HG02763 (cell line): Measurements from ENCODE around the gene ABCC4.
"Not testable (repeated sequence)": the region's sequence is repeated elsewhere in the genome, so short reads cannot be mapped to it uniquely, and the experiment has no call there.

Experiments used
- ATAC-seq: cut with Tn5 transposase; IDR thresholded peaks from one replicate; pipeline ENCODE4 v1.9.1; 2021; ENCODE audit warnings: mild to moderate bottlenecking, moderate library complexity; ENCODE audit not compliant: unreplicated experiment

ABCC4 gene

DNA sequence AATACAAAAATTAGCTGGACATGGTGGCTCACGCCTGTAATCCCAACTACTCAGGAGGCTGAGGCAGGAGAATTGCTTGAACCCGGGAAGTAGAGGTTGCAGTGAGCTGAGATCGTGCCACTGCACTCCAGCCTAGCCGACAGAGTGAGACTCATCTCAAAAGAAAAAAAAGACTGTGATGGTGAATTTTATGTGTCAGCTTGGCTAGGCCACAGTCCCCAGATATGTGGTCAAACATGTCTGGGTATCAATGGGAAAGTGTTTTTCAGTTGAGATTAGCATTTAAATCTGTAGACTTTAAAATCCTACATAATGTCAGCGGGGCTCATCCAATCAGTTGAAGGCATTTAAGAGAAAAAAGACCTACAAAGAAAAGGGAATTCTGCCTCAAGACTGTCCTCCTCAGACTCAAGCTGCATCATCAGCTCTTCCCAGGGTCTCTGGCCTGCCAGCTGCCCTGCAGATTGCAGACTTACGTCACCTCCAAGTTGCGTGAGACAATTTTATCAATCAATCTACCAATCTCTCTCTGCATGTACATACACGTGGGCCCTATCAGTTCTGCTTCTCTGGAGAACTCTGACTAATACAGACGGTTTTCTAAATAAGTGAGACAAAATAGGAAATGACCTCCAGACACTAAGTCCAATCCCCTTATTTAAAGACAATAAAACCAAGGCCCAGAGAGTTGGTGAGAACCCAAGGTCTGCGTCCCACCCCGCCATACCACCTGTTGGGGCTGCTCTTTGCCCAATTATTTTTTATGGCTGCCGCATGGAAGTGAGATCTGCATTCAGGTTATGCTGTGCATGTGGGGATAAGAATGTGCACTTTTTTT, 99.2 kb downstream of the ABCC4 start:
- no peak for ATAC-seq

GRCh38 chr13:95200386-95200957, 100.8 kb downstream of the ABCC4 start:
- not testable (repeated sequence) for ATAC-seq

DNA sequence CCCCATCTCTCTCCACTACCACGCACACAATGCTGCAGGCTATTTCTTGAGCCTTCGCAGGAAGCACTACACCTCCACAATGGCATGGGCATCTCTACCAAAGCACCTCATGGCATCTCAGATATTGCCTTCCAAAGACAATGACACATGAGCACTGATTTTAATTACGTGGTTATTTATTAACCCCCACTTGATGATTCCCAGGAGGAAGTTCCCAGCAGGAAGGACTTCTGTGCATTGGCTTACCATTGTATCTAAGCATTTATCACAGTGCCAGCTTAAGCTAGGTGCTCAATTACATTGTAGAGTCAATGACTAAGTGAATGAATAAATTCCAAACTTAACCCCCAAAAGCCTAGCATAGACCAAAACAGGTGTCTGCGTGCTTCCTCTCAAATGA, 101.4 kb downstream of the ABCC4 start:
- ATAC-seq, result no peak

- ATAC-seq, result not testable (repeated sequence)
These were observed 102.6 kb downstream of the ABCC4 start for GRCh38 chr13:95198606-95199005.

- ATAC-seq, result no peak
These were observed 103.7 kb downstream of the ABCC4 start for GRCh38 chr13:95197548-95197947.

DNA sequence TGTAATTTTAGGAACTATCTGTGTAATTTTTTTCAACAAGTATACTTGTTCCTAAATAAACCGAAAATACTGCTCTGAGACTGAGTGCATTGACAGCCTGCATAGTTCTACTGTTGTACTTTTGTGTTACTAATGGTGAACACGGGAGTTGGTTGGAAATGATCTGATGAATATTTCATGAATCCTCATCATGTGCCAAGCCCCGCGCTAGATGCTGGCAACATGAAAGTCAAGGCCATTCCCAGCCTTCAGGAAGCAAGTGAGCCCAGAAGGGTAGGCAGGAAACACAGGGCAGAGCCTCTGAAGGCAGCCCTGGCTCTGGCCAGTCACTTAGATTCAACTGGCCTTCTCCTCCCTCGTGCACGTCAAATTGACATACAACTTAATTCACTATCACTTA, 106.1 kb downstream of the ABCC4 start:
- no peak for ATAC-seq

DNA sequence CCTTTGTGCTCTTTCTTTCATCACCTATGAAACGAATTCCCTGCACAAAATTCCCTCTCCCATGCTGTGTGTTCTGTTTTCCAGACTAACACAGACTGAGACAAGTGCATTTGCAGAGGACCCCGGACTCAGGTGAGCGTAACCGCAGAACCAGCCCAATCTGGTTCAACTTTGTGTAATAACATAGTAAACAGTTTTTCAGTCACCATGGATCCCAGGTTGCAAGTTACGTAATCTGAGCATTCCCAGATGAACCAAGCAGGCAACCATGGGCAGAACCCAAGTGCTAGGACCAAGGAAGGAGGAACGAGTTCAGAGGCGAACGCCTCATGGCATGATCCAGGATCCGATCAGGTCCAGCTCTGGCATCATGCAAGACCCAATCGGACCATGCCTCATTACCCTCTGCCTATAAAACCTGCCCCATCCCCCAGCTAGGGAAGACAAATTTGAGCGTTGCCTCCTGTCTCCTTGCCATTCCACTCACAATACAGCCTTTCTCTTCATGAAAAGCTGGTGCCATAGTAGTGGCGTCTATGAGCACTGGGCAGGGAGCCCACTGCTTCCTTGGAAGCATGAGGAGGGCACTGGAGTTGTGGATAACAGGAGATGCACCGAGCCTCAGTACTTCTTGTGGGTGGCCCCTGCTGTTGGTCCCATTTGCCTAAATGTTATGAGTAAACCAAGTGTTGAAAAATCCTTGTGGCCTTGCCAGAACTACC, 107.6 kb downstream of the ABCC4 start:
- ATAC-seq, result no peak

DNA sequence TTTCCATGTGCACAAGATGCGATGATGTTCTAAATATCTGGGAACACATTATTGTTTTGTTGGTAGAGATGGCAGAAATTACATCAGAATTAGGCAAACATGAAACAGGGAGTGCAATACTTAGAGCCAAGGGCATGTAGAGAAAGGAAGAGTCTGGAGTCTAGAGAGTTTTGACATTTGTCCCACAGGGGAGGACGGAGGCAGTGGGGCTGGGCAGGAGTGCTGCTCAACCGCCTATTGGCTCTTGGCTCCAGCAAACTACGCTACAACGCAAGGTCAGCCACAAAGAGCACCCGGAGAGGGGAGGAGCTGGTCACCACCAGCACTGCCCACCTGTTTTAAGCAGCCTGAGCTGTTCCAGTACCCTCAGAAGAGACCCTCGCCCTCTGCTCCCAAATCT, 108.3 kb downstream of the ABCC4 start:
- ATAC-seq, result no peak

DNA sequence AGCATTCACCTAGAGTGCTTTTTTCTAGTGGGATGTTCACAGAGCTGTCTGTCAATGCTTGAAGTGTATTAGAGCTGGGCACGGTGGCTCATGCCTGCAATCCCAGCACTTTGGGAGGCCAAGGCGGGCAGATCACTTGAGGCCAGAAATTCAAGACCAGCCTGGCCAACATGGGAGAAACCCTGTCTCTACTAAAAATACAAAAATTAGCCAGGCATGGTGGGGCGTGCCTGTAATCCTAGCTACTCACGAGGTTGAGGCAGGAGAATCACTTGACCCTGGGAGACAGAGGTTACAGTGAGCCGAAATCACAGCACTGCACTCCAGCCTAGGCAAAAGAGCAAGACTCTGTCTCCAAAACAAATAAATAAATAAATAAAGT, 108.7 kb downstream of the ABCC4 start:
- not testable (repeated sequence) for ATAC-seq

GRCh38 chr13:95191821-95192563, 109.3 kb downstream of the ABCC4 start:
- ATAC-seq, result peak; percentile 93

DNA sequence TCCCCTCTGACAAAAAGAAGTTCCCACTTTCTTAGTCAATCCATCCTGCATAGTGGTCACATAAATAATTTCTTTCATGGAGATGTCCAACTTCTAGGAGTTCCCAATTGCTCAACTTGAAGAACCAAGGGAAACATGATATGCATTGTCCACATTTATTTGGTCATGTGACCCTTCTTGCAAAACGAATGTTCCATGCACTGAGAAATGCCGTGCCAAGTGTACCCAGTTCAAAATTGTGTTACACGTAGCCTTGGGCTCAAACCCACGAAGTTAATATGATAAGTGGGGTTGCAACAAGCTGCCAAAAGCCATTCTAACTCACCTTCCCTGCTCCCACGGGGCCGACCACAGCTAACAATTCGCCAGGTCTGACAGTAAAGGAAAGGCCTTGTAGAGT, 113.1 kb downstream of the ABCC4 start:
- ATAC-seq, result no peak

DNA sequence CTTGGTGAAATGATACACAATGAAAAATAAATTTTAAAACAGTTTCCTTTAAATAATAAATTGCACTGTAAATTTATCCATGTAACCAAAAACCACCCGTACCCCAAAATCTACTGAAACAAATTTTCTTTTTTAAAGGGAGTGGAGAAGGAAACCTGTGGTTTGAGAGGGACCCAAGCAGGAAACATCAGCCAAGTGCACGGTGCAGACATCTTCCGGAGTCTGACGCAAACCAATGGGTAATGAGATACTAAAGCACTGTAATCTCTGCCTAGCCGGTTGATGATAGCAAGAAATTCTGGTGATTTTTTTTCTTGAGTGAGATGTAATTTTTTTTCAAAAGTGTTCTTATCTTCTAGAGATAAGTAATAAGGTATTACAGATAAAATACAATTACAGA, 115.4 kb downstream of the ABCC4 start:
- no peak for ATAC-seq

DNA sequence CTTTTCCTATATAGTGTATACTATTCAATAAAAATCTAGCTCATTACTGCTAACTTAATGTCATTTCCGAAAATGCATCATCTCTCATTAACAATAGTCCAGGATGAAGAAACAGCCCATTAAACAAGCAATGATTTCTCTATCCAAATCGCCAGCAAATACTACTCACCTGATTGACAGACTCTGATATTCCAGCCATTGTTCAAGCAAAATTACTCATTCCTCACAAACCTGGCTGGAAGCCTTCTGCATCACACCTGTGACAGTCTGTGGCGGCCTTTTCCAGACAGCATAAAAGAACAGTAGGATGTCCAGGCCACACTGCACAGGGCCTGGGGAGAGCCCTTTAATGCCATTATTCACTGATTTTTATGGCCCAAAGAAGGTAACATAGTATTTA, 115.9 kb downstream of the ABCC4 start:
- no peak for ATAC-seq

DNA sequence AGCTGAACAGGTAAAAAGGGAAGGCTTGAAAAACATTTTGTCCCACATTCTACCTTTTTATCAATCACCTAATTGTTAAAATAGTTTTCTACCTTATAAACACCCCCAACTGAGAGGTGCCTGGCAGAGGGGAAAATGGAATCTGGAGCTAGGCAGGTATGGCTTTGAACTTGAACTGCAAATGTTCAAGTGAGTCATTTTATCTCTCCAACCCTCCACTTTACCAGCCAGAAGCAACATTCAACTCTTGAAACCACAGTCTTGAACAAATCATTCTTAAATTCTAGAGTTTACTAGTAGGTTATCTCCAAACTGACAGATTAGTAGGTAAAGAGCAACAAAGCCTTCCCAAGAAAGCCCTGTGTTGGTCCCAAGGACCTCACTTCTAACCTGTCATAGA, 116.9 kb downstream of the ABCC4 start:
- ATAC-seq, result no peak

GRCh38 chr13:95182570-95183265, 118.5 kb downstream of the ABCC4 start:
- ATAC-seq, result no peak

GRCh38 chr13:95181586-95181985, 119.7 kb downstream of the ABCC4 start:
- peak; percentile 58 for ATAC-seq

DNA sequence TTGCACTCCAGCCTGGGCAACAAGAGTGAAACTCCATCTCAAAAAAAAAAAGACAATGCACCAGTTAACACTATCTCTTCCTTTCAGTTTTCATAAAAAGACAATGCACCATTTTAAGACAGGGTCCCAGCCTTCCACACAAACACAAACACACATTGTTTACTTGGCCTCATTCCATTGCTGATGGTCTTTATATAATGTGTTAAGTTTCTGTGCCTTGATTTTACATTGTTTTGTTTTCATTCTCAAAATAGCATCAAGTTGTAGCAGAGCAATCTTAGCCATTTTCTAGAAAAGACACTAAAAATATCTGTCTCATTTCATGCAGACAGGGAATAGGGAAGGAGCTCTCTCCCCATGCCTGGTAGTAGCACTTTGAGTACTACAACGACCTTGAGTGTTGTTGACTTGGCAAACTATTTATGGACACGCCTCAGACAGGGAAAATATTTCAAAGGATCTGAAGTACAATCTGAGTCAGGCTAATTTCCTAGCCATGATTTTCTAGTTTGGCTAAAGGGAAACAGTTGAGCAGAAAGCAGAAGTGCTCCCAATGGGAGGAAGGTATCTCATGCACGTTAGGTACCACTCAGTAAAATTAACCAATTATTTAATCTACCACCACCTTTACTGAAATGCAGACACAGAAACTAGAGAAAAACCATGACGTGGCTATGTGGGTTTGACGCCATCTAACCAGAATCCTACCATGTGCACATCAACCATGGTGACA, 120.6 kb downstream of the ABCC4 start:
- no peak for ATAC-seq

DNA sequence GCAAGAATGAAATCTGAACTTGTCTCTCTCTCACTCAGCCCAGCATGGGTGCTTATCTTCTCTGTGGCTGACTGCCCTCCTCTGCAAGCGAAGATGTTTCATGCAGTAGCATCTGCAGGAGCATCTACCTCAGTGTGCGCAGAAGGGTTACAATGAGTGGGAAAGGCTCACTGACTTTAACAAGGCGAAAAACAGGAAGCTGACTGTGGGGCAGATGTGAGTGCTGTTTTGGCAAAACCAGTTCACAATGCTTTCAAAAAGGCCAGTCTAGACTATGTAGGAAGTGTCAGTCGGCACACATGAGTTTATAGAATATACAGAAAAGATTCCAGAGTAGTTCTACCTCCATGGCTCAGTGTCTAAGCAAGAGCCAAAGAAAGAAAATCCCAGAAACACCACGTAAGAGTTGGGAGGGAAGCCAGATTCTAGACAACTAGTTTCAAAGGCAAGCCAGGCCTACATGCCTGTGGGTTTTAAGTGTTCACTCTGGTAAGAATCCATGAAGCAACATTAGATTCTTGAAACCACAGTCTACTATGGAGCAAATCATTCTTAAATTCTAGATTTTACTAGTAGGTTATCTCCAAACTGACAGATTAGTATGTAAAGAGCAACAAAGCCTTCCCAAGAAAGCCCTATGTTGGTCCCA, 124.5 kb downstream of the ABCC4 start:
- no peak for ATAC-seq

DNA sequence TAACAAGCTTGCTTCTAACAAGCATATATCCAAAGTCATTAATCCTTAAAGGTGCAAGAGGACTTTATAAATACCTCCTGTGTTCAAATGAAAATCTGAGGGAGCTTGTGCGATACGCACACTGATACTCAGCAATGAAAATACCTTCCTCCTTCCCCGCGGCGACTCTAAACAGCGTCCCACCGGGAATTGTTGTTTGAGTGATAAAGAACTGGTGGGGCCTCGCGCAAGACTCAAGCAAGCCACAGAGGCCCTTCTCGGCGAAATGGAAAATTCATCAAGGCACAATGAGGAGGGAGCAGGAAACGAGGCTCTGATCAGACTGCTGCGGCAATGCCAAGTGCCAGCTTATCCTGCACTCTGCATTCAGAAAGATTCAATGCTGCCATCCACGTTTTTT, 126.7 kb downstream of the ABCC4 start:
- no peak for ATAC-seq

DNA sequence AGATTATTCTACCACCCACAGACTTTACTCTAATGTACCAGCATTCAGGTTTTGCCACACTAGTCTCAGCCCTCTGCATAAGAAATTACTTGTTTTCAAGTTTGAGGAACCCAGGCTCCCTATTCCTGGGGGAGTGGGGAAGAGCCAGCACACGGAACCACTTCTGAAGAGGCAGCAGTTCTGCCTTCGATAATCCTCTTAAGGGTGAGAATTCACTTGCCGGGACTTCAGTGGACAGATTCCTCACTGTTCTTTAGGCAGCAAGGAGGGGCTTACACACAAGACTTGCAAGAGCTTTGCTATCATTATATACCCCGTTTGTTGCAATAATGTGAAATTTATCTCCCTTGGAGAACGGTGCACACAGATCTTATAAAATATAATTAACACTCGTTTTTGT, 133.1 kb downstream of the ABCC4 start:
- ATAC-seq, result no peak
